Vagina (tissue), 2 donors: ENCODE data around the gene GNAQ.

Experiments
- POLR2AphosphoS5 ChIP-seq, 2 donors: sonication (generic); formaldehyde crosslinking; IDR thresholded peaks; one replicate each; pipeline ENCODE4 v1.9.0; 2017; ENCODE audit warnings: antibody characterized with exemption in 2 of 2, mild to moderate bottlenecking in 2 of 2, low read depth in 1 of 2; ENCODE audit not compliant: insufficient read depth in 1 of 2
- TF ChIP-seq, protein P1 (sequence below), 3 experiments: fragments of 450-650 bp in 2 of 3; fragments of 200-600 bp in 1 of 3; sonication (generic) in 1 of 3; IDR thresholded peaks; one replicate each; pipeline ENCODE4 v1.5.1; 2017 to 2019; ENCODE audit warnings: antibody characterized with exemption in 3 of 3, mild to moderate bottlenecking in 2 of 3, moderate library complexity in 2 of 3

DNA sequence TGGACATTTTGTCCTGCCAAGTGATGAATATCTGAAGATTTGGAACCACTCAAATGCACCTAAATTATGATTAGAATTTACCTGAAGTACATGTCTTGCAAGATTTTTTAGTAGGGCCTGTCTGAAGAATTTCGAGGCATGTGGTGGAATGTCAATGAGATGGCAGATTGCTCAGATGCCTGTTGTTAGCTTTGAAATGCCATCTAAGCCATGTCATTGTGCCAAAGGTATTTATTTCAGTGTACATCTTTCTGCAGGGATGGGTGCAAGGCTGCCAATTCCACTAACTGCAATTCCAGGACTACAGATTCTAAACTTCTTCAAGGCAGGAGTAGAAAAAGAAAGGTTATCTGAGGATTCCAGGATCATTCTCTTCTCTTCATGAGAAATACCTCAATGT is 9.1 kb upstream of the GNAQ start:
- TF ChIP-seq, protein P1, sequence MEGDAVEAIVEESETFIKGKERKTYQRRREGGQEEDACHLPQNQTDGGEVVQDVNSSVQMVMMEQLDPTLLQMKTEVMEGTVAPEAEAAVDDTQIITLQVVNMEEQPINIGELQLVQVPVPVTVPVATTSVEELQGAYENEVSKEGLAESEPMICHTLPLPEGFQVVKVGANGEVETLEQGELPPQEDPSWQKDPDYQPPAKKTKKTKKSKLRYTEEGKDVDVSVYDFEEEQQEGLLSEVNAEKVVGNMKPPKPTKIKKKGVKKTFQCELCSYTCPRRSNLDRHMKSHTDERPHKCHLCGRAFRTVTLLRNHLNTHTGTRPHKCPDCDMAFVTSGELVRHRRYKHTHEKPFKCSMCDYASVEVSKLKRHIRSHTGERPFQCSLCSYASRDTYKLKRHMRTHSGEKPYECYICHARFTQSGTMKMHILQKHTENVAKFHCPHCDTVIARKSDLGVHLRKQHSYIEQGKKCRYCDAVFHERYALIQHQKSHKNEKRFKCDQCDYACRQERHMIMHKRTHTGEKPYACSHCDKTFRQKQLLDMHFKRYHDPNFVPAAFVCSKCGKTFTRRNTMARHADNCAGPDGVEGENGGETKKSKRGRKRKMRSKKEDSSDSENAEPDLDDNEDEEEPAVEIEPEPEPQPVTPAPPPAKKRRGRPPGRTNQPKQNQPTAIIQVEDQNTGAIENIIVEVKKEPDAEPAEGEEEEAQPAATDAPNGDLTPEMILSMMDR (IDR thresholded peaks at IDR 0.05) = no peak
- no peak for TF ChIP-seq POLR2AphosphoS5 (IDR thresholded peaks at IDR 0.05; ENCODE audit: insufficient read depth in 1 of 2, low read depth in 1 of 2)
